H1 (cell line): ENCODE measurements around the gene TFAP2A. TPM values are rescaled to one million over a fixed set of nuclear protein-coding genes. Genes with fewer than 3 reads are reported as not detected.

ENCODE experiments used
- CHD7 ChIP-seq: fragments of 300-600 bp; sonication (generic); IDR thresholded peaks from 2 replicates; pipeline ENCODE4 v1.7.1; 2012; ENCODE audit warnings: low read length, moderate library complexity, mild to moderate bottlenecking, inconsistent platforms; ENCODE audit not compliant: insufficient replicate concordance
- polyA plus RNA-seq, 7 experiments: library from polyadenylated mRNA; depleted of rRNA in 3 of 7; stranded (reverse) in 5 of 7; unstranded in 2 of 7; fragments of >200 nt in 5 of 7; fragments of 200-250 nt in 2 of 7; gene quantifications; 1 replicate in 5 of 7; 2 replicates in 1 of 7; 4 replicates in 1 of 7; pipeline versions ENCODE4 v1.2.1 to v1.2.3, GENCODE V29; 2011 to 2013; ENCODE audit warnings: missing spikeins in 2 of 7, mixed read lengths in 2 of 7
- total RNA-seq: library from RNA; stranded (reverse); fragmentation: NEBNext Ultra II Directional; extraction: Animal tissue kit (Norgen Biotek cat#: 25700); gene quantifications from 2 replicates; pipeline ENCODE4 v1.2.1, GENCODE V29; 2021

Gene TFAP2A
- total and polyA plus RNA-seq, 2 of the 8 experiments (the other 6 are each of a cell fraction or from before 2014, with no cell fraction given) = 0.23 TPM; not detected in 1

DNA sequence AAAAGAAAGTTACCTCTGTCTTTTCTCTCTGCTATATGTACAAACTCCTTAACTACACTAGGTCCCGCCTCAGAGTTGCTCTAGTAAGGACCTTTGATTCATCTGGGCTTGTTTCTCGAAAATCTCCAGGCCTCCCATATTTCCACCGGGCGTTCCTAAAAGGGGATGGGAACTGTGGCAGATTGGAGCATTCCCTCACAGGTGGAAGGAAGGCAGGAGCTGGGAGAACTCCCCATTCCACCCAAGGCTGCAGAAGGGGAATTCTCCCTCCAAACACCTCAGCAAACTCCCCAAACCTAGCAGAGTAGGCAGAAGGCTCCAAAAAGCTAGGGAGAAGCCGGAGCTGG, 1.6 kb upstream of the TFAP2A start (continued):
- no peak for TF ChIP-seq CHD7
